IMR-90 (cell line): Measurements from ENCODE around the gene DCHS2. TPM values are rescaled to one million over a fixed set of nuclear protein-coding genes. Genes with fewer than 3 reads are reported as not detected.

Experiments used
- ATAC-seq: fragments of 200-7000 bp; cut with Tn5 transposase; 2 replicates; pipeline ENCODE4 v1.9.1; 2020; ENCODE audit warnings: low read depth, mild to moderate bottlenecking, moderate library complexity
- BruUV-seq: library from RNA; stranded (reverse); fragments of 400-500 nt; replicated peaks from 2 replicates; lab custom pipeline; 2021; lab: Mats Ljungman, UMichigan
- CTCF ChIA-PET: fragments of 300-600 bp; formaldehyde crosslinking; extraction: SDS; loops from one replicate; lab custom pipeline; 2021; ENCODE audit warnings: antibody characterized with exemption; lab: Yijun Ruan, JAX
- POLR2A ChIA-PET: fragments of 300-600 bp; sonication (Branson Sonifier 250); formaldehyde crosslinking; loops from one replicate; lab custom pipeline; 2022; ENCODE audit warnings: antibody characterized with exemption; ENCODE audit not compliant: unreplicated experiment; lab: Charles Lee
- DNase-seq: peaks from one replicate; pipeline ENCODE4 v3.0.0; 2013
- H2AFZ ChIP-seq: replicated peaks from 2 replicates; pipeline ENCODE3; 2013; ENCODE audit warnings: low read length, mild to moderate bottlenecking; ENCODE audit not compliant: poor library complexity
- H2AK5ac ChIP-seq: 2 replicates; pipeline ENCODE4 v1.6.1; 2013; ENCODE audit warnings: low read depth, low read length, inconsistent platforms
- H2AK9ac ChIP-seq: replicated peaks from 2 replicates; pipeline ENCODE3; 2013; ENCODE audit warnings: mild to moderate bottlenecking, low read depth, low read length, moderate library complexity; ENCODE audit not compliant: poor library complexity
- H2BK120ac ChIP-seq: 2 replicates; pipeline ENCODE4 v1.6.1; 2013; ENCODE audit warnings: low read depth, low read length, inconsistent platforms
- H2BK15ac ChIP-seq: 3 replicates; pipeline ENCODE4 v1.6.1; 2013; ENCODE audit warnings: low read depth, low read length, inconsistent platforms
- H2BK20ac ChIP-seq: 2 replicates; pipeline ENCODE4 v1.6.1; 2013; ENCODE audit warnings: low read depth, mild to moderate bottlenecking, inconsistent platforms, low read length, moderate library complexity
- H2BK5ac ChIP-seq: 2 replicates; pipeline ENCODE4 v1.6.1; 2013; ENCODE audit warnings: mild to moderate bottlenecking, low read depth, low read length, inconsistent platforms; ENCODE audit not compliant: poor library complexity, severe bottlenecking
- H3K14ac ChIP-seq: replicated peaks from 2 replicates; pipeline ENCODE4 v1.6.1; 2013; ENCODE audit warnings: low read depth, low read length, inconsistent platforms
- H3K18ac ChIP-seq: 2 replicates; pipeline ENCODE4 v1.6.1; 2013; ENCODE audit warnings: low read depth, low read length, control low read depth
- H3K23ac ChIP-seq: 2 replicates; pipeline ENCODE4 v1.6.1; 2013; ENCODE audit warnings: low read depth, low read length, inconsistent platforms
- H3K27ac ChIP-seq: 2 replicates; pipeline ENCODE4 v1.5.1; 2013; ENCODE audit warnings: mild to moderate bottlenecking, control low read depth, low read length; ENCODE audit not compliant: insufficient read depth
- H3K27me3 ChIP-seq: 2 replicates; pipeline ENCODE4 v1.6.1; 2013; ENCODE audit warnings: low read length; ENCODE audit not compliant: control insufficient read depth, insufficient read depth
- H3K36me3 ChIP-seq: 2 replicates; pipeline ENCODE4 v1.6.1; 2013; ENCODE audit warnings: low read length, mixed read lengths; ENCODE audit not compliant: control insufficient read depth, insufficient read depth
- H3K4ac ChIP-seq: 2 replicates; pipeline ENCODE4 v1.6.1; 2013; ENCODE audit warnings: low read depth, low read length, inconsistent platforms
- H3K4me1 ChIP-seq: 2 replicates; pipeline ENCODE4 v1.6.1; 2013; ENCODE audit warnings: low read length, mixed read lengths; ENCODE audit not compliant: control insufficient read depth, insufficient read depth
- H3K4me2 ChIP-seq: 2 replicates; pipeline ENCODE4 v1.6.1; 2013; ENCODE audit warnings: low read depth, mild to moderate bottlenecking, control low read depth, low read length, moderate library complexity
- H3K4me3 ChIP-seq: 2 replicates; pipeline ENCODE4 v1.5.1; 2013; ENCODE audit warnings: low read depth, mild to moderate bottlenecking, control low read depth, low read length, moderate library complexity; ENCODE audit not compliant: insufficient read depth
- H3K56ac ChIP-seq: 2 replicates; pipeline ENCODE4 v1.6.1; 2013; ENCODE audit warnings: low read length, inconsistent platforms; ENCODE audit not compliant: insufficient read depth; ENCODE audit errors: extremely low read depth
- H3K79me1 ChIP-seq, 2 experiments: 2 replicates each; pipeline ENCODE4 v1.6.1; 2013; ENCODE audit warnings: low read length in 2 of 2, inconsistent platforms in 1 of 2, low read depth in 1 of 2
- H3K9ac ChIP-seq: 2 replicates; pipeline ENCODE4 v1.6.1; 2013; ENCODE audit warnings: low read depth, low read length, control low read depth
- H3K9me1 ChIP-seq: 2 replicates; pipeline ENCODE4 v1.6.1; 2013; ENCODE audit warnings: low read length, inconsistent platforms; ENCODE audit not compliant: insufficient read depth
- H3K9me3 ChIP-seq: 2 replicates; pipeline ENCODE4 v1.6.1; 2013; ENCODE audit warnings: low read length; ENCODE audit not compliant: control insufficient read depth, insufficient read depth
- H4K20me1 ChIP-seq: 2 replicates; pipeline ENCODE4 v1.6.1; 2013; ENCODE audit warnings: low read length, inconsistent platforms; ENCODE audit not compliant: insufficient read depth
- H4K5ac ChIP-seq: 2 replicates; pipeline ENCODE4 v1.6.1; 2013; ENCODE audit warnings: mild to moderate bottlenecking, low read depth, low read length, control low read depth
- H4K8ac ChIP-seq, 2 experiments: 2 replicates each; pipeline ENCODE4 v1.6.1; 2013; ENCODE audit warnings: low read depth in 2 of 2, low read length in 2 of 2, control low read depth in 1 of 2, inconsistent platforms in 1 of 2
- H4K91ac ChIP-seq: 2 replicates; pipeline ENCODE4 v1.6.1; 2013; ENCODE audit warnings: low read depth, low read length, inconsistent platforms; ENCODE audit not compliant: insufficient read depth
- BHLHE40 ChIP-seq: fragments of 150-350 bp; IDR thresholded peaks from 2 replicates; pipeline ENCODE4 v1.6.1; 2016; ENCODE audit warnings: mild to moderate bottlenecking, low read depth, low read length
- CEBPB ChIP-seq: IDR thresholded peaks from 2 replicates; pipeline ENCODE4 v1.6.1; 2012; ENCODE audit warnings: low read depth, low read length, improper control_type of control experiment
- CHD1 ChIP-seq: IDR thresholded peaks from 2 replicates; pipeline ENCODE4 v1.6.1; 2012; ENCODE audit warnings: low read depth, low read length, improper control_type of control experiment
- FOS ChIP-seq: fragments of 150-350 bp; IDR thresholded peaks from 2 replicates; pipeline ENCODE4 v1.6.1; 2016; ENCODE audit warnings: low read depth, low read length
- MAFK ChIP-seq: IDR thresholded peaks from 2 replicates; pipeline ENCODE4 v1.6.1; 2012; ENCODE audit warnings: low read depth, low read length, improper control_type of control experiment
- MAZ ChIP-seq: IDR thresholded peaks from 2 replicates; pipeline ENCODE4 v1.6.1; 2012; ENCODE audit warnings: low read depth, mild to moderate bottlenecking, low read length, improper control_type of control experiment, moderate library complexity, borderline replicate concordance
- MXI1 ChIP-seq: IDR thresholded peaks from 2 replicates; pipeline ENCODE4 v1.6.1; 2012; ENCODE audit warnings: low read depth, mild to moderate bottlenecking, low read length, moderate library complexity, borderline replicate concordance
- NFE2L2 ChIP-seq: fragments of 150-350 bp; IDR thresholded peaks from 2 replicates; pipeline ENCODE4 v1.6.1; 2016; ENCODE audit warnings: low read depth, mild to moderate bottlenecking, low read length
- POLR2A ChIP-seq: IDR thresholded peaks from 2 replicates; pipeline ENCODE4 v1.6.1; 2012; ENCODE audit warnings: mild to moderate bottlenecking, low read depth, low read length
- RAD21 ChIP-seq: IDR thresholded peaks from 2 replicates; pipeline ENCODE4 v1.6.1; 2012; ENCODE audit warnings: low read length, improper control_type of control experiment
- RCOR1 ChIP-seq: IDR thresholded peaks from 2 replicates; pipeline ENCODE4 v1.6.1; 2012; ENCODE audit warnings: mild to moderate bottlenecking, low read length, improper control_type of control experiment; ENCODE audit not compliant: insufficient replicate concordance
- RFX5 ChIP-seq: IDR thresholded peaks from 2 replicates; pipeline ENCODE4 v1.8.0; 2012; ENCODE audit warnings: low read depth, mild to moderate bottlenecking, low read length, moderate library complexity
- SMC3 ChIP-seq: fragments of 150-350 bp; IDR thresholded peaks from 2 replicates; pipeline ENCODE4 v1.6.1; 2016; ENCODE audit warnings: low read depth, mild to moderate bottlenecking, antibody characterized with exemption, low read length, moderate library complexity
- WGBS, 2 experiments: methylation state at CpG; one replicate each; pipeline versions ENCODE4 v1.1.5 to v1.1.7; 2013; ENCODE audit warnings: missing lambda C conversion rate in 2 of 2; ENCODE audit not compliant: insufficient read length in 1 of 2; ENCODE audit errors: extremely low coverage in 2 of 2; 5-methylcytosine and 5-hydroxymethylcytosine counted together
- dilution Hi-C: fragments of 300-500 bp; cut with HindIII; formaldehyde crosslinking; loops from one replicate; pipeline ENCODE4 v1.14.3; 2018; ENCODE audit warnings: low sequenced_read_pairs; ENCODE audit not compliant: unreplicated experiment
- in situ Hi-C: fragments of 300-500 bp; cut with MboI; formaldehyde crosslinking; loops from 3 replicates; pipeline ENCODE4 v1.14.3; 2019; ENCODE audit warnings: low sequenced_read_pairs, inconsistent platforms, mixed read lengths
- intact Hi-C: fragments of 100-400 bp; cut with micrococcal nuclease; formaldehyde crosslinking; loops from 2 replicates; pipeline ENCODE4 v1.10.0; 2022
- polyA plus RNA-seq, 3 experiments: library from polyadenylated mRNA; depleted of rRNA; stranded (reverse); fragments of >200 nt; gene quantifications; 2 replicates each; pipeline ENCODE4 v1.2.3, GENCODE V29; 2012; ENCODE audit warnings: low replicate concordance in 1 of 3
- total RNA-seq: library from RNA; depleted of rRNA; stranded (reverse); fragments of >200 nt; gene quantifications from 2 replicates; pipeline ENCODE4 v1.2.3, GENCODE V29; 2012
- TF ChIP-seq, protein P1 (sequence below): fragments of 150-350 bp; IDR thresholded peaks from 2 replicates; pipeline ENCODE4 v1.6.1; 2017; ENCODE audit warnings: mild to moderate bottlenecking, antibody characterized with exemption, low read length, low read depth
- TF ChIP-seq, protein P2 (sequence below): fragments of 150-350 bp; IDR thresholded peaks from 2 replicates; pipeline ENCODE4 v1.6.1; 2016; ENCODE audit warnings: low read depth, mild to moderate bottlenecking, low read length, moderate library complexity, borderline replicate concordance
- TF ChIP-seq, protein P3 (sequence below): conservative IDR thresholded peaks from 2 replicates; pipeline ENCODE4 v1.5.1; 2012; ENCODE audit warnings: mild to moderate bottlenecking, low read depth, low read length, improper control_type of control experiment

The DCHS2 gene
- total and polyA plus RNA-seq, 2 of the 4 experiments (the other 2 are of a cell fraction) = not detected

DNA sequence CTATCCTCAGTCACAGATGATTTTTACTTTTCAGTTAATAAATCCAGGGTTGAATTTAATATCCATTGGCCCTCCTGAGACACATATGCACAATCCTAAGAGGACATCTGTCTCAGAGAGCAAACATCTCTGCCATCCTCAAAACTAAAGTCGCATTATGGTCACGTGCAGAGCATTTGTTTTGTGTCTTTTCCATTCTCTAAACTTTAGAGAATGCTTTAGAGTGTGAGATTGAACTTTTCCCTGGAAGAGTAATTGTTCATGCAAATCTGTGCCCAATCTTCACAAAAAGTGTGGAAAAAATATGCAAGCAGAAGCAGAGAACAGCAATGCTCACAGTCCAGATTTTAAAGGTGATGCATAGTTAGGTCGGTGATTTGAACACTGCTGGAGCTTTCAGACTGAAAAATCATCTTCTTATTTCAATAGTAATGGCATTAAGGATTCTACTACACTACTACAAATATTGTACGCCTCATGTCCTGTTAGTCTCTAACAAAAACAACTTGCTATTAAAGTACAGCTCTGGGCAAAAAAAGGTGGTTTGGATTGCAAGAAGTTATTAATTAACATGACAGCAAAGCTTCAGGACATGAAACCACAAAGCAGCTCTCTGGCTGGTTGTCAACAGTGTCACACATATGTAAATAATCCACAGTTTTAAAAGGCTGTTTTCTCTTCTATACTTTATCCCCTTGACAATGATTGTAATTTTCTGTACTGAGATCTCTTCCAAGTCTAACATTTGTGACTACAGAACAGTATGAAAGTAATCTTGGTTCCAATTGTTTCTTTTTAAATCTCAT, 19.9 kb downstream of the DCHS2 start:
- no peak overlapping the region for H3K56ac ChIP-seq
- no peak overlapping the region for H4K91ac ChIP-seq
- H3K27me3 ChIP-seq = no peaks in the 10 kb centered on the region
- H2AFZ ChIP-seq = no peak overlapping the region
- no CpG with 5 or more reads among the region's 4 CpGs for WGBS, 2 experiments
- no peaks in the 10 kb centered on the region for H3K36me3 ChIP-seq
- intact Hi-C loops = loop anchor here (1.0 kb wide), 1 partner anchor 35 kb away; no protein-coding TSS in a partner anchor
- no peak overlapping the region for H2AK9ac ChIP-seq
- H3K9me3 ChIP-seq = no peaks in the 10 kb centered on the region
- no peak overlapping the region for H2BK120ac ChIP-seq
- H3K79me1 ChIP-seq = no peaks in the 10 kb centered on the region
- no peak overlapping the region for H4K5ac ChIP-seq
- H2AK5ac ChIP-seq = no peak overlapping the region
- no peak overlapping the region for H4K8ac ChIP-seq
- no peak for ATAC-seq
- no peaks in the 10 kb centered on the region for H4K20me1 ChIP-seq
- H3K23ac ChIP-seq = no peak overlapping the region
- H3K9me1 ChIP-seq = no peaks in the 10 kb centered on the region
- H3K18ac ChIP-seq = no peak overlapping the region
- no peaks in the 10 kb centered on the region for H3K4me1 ChIP-seq
- no peak overlapping the region for H2BK15ac ChIP-seq
- no peak overlapping the region for H3K14ac ChIP-seq
- no peak for DNase-seq
- no peak overlapping the region for H3K4ac ChIP-seq
- no peak overlapping the region for H3K4me2 ChIP-seq
- POLR2A ChIA-PET = no interaction called here
- BruUV-seq = no TSS peak
- dilution Hi-C loops = no loop called here
- H2BK5ac ChIP-seq = no peak overlapping the region
- CTCF ChIA-PET = no interaction called here
- no peak overlapping the region for H3K4me3 ChIP-seq
- TF ChIP-seq MAZ (no peak), CEBPB (no peak), BHLHE40 (no peak), RFX5 (no peak), FOS (no peak), MXI1 (no peak), MAFK (no peak), RCOR1 (no peak), SMC3 (no peak), POLR2A (no peak), CHD1 (no peak), RAD21 (no peak), NFE2L2 (no peak)
- TF ChIP-seq, protein P1, sequence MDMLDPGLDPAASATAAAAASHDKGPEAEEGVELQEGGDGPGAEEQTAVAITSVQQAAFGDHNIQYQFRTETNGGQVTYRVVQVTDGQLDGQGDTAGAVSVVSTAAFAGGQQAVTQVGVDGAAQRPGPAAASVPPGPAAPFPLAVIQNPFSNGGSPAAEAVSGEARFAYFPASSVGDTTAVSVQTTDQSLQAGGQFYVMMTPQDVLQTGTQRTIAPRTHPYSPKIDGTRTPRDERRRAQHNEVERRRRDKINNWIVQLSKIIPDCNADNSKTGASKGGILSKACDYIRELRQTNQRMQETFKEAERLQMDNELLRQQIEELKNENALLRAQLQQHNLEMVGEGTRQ = no peak
- TF ChIP-seq, protein P2, sequence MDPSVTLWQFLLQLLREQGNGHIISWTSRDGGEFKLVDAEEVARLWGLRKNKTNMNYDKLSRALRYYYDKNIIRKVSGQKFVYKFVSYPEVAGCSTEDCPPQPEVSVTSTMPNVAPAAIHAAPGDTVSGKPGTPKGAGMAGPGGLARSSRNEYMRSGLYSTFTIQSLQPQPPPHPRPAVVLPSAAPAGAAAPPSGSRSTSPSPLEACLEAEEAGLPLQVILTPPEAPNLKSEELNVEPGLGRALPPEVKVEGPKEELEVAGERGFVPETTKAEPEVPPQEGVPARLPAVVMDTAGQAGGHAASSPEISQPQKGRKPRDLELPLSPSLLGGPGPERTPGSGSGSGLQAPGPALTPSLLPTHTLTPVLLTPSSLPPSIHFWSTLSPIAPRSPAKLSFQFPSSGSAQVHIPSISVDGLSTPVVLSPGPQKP = no peak
- TF ChIP-seq, protein P3, sequence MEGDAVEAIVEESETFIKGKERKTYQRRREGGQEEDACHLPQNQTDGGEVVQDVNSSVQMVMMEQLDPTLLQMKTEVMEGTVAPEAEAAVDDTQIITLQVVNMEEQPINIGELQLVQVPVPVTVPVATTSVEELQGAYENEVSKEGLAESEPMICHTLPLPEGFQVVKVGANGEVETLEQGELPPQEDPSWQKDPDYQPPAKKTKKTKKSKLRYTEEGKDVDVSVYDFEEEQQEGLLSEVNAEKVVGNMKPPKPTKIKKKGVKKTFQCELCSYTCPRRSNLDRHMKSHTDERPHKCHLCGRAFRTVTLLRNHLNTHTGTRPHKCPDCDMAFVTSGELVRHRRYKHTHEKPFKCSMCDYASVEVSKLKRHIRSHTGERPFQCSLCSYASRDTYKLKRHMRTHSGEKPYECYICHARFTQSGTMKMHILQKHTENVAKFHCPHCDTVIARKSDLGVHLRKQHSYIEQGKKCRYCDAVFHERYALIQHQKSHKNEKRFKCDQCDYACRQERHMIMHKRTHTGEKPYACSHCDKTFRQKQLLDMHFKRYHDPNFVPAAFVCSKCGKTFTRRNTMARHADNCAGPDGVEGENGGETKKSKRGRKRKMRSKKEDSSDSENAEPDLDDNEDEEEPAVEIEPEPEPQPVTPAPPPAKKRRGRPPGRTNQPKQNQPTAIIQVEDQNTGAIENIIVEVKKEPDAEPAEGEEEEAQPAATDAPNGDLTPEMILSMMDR = no peak
- H2BK20ac ChIP-seq = no peak overlapping the region
- H3K9ac ChIP-seq = no peak overlapping the region
- in situ Hi-C loops = no loop called here
- no peak overlapping the region for H3K27ac ChIP-seq
